Mucosa of descending colon (tissue), 3 donors: ENCODE data around the gene SCFD2. TPM values are rescaled to one million over a fixed set of nuclear protein-coding genes. Genes with fewer than 3 reads are reported as not detected.

ENCODE experiments used
- ATAC-seq: fragments of 200-7000 bp; cut with Tn5 transposase; one replicate; pipeline ENCODE4 v1.9.1; 2020; ENCODE audit warnings: mild to moderate bottlenecking, moderate library complexity
- DNase-seq, 3 donors: peaks; one replicate each; pipeline ENCODE4 v3.0.0-alpha.2; 2020
- H3K36me3 ChIP-seq: fragments of 200-600 bp; one replicate; pipeline ENCODE4 v1.8.0; 2021; ENCODE audit warnings: low read depth, mild to moderate bottlenecking
- H3K4me1 ChIP-seq: fragments of 200-600 bp; one replicate; pipeline ENCODE4 v1.8.0; 2021; ENCODE audit warnings: low read depth, mild to moderate bottlenecking
- H3K4me3 ChIP-seq: fragments of 200-600 bp; one replicate; pipeline ENCODE4 v1.8.0; 2021; ENCODE audit warnings: mild to moderate bottlenecking
- H3K9me3 ChIP-seq: fragments of 200-600 bp; one replicate; pipeline ENCODE4 v1.8.0; 2021; ENCODE audit warnings: mild to moderate bottlenecking
- CTCF ChIP-seq: fragments of 200-600 bp; IDR thresholded peaks from one replicate; pipeline ENCODE4 v1.8.0; 2022; ENCODE audit warnings: antibody characterized with exemption, mild to moderate bottlenecking
- intact Hi-C, 2 donors: fragments of 100-400 bp; cut with DNase I in 1 of 2; cut with micrococcal nuclease in 1 of 2; formaldehyde crosslinking; loops; one replicate each; pipeline versions ENCODE4 v1.11.0 to v1.11.1; 2022; cut with DNase I, micrococcal nuclease
- total RNA-seq, 3 donors: library from RNA; stranded (reverse); fragmentation: NEBNext Ultra II Directional in 2 of 3; extraction: Animal tissue kit (Norgen Biotek cat#: 25700) in 2 of 3; gene quantifications; one replicate each; pipeline versions ENCODE4 v1.2.1 to v1.2.4, GENCODE V29; 2021 to 2023
- donor health status: DM: no; HTN: no; CAD: no; lungs with moderate emphysema.
- donor health status: DM: no; HTN: no; CAD: no.
- donor health status: DM: no; HTN: yes; CAD: no.

Gene SCFD2
- total RNA-seq, 3 donors from 2014 or later, result 11.7 to 17.2 (median 16.0) TPM

GRCh38 chr4:52877694-52878093 lies 488.2 kb downstream of the SCFD2 start:
- intact Hi-C loops, result no loop called here
- TF ChIP-seq CTCF, result no peak
- ATAC-seq (no peak), DNase-seq (no peak)
- H3K9me3 ChIP-seq, result no peaks in the 10 kb centered on the region
- no peaks in the 10 kb centered on the region for H3K36me3 ChIP-seq
- H3K4me3 ChIP-seq, result no peak overlapping the region
- no peaks in the 10 kb centered on the region for H3K4me1 ChIP-seq

- Histone ChIP-seq H3K9me3 (no peaks in the 10 kb centered on the region), H3K4me3 (no peak overlapping the region), H3K36me3 (no peaks in the 10 kb centered on the region), H3K4me1 (no peaks in the 10 kb centered on the region)
- DNase-seq, result no peak
- intact Hi-C loops, result no loop called here
- ATAC-seq, result no peak
- no peak for TF ChIP-seq CTCF
These were observed 488.8 kb downstream of the SCFD2 start for GRCh38 chr4:52877036-52877435.

GRCh38 chr4:52876069-52876468 lies 489.8 kb downstream of the SCFD2 start:
- no peak for DNase-seq
- TF ChIP-seq CTCF, result no peak
- intact Hi-C loops, result no loop called here

GRCh38 chr4:52874948-52875347 lies 490.9 kb downstream of the SCFD2 start:
- DNase-seq, result no peak
- Histone ChIP-seq H3K4me1 (no peaks in the 10 kb centered on the region), H3K4me3 (no peak overlapping the region), H3K9me3 (no peaks in the 10 kb centered on the region), H3K36me3 (no peaks in the 10 kb centered on the region)
- intact Hi-C loops, result no loop called here
- no peak for TF ChIP-seq CTCF
- no peak for ATAC-seq

More at GRCh38 chr4:52876069-52876468, 489.8 kb downstream of the SCFD2 start:
- H3K4me3 ChIP-seq, result no peak overlapping the region
- H3K9me3 ChIP-seq, result no peaks in the 10 kb centered on the region
- ATAC-seq, result no peak
- H3K4me1 ChIP-seq, result no peaks in the 10 kb centered on the region
- H3K36me3 ChIP-seq, result no peaks in the 10 kb centered on the region

GRCh38 chr4:52873861-52874343 lies 492.0 kb downstream of the SCFD2 start:
- Histone ChIP-seq H3K4me1 (no peaks in the 10 kb centered on the region), H3K36me3 (no peaks in the 10 kb centered on the region), H3K4me3 (no peak overlapping the region), H3K9me3 (no peaks in the 10 kb centered on the region)
- DNase-seq, result peak in 2 of 3 donors; percentile 30 to 45
- no peak for TF ChIP-seq CTCF
- intact Hi-C loops, result no loop called here
- ATAC-seq, result peak; percentile 72

GRCh38 chr4:52873191-52873590 lies 492.7 kb downstream of the SCFD2 start:
- no peak overlapping the region for H3K4me3 ChIP-seq
- intact Hi-C loops, result no loop called here

More at GRCh38 chr4:52873191-52873590, 492.7 kb downstream of the SCFD2 start:
- no peak for TF ChIP-seq CTCF
- DNase-seq (peak in 2 of 3 donors; percentile 48 to 55), ATAC-seq (peak; percentile 91)
- no peaks in the 10 kb centered on the region for H3K36me3 ChIP-seq
- H3K9me3 ChIP-seq, result no peaks in the 10 kb centered on the region
- no peaks in the 10 kb centered on the region for H3K4me1 ChIP-seq
